Measurements from ENCODE around the gene HMGN2. TPM values are rescaled to one million over a fixed set of nuclear protein-coding genes. Genes with fewer than 3 reads are reported as not detected.
A peak's percentile ranks its signal among the peaks of the same experiment; 100 is the strongest.

The HMGN2 gene
- polyA plus RNA-seq, 4 donors: 231 to 855 (median 506) TPM

- Histone ChIP-seq H3K4me3 (ENCODE audit: low read depth in 1 of 3, low read length in 3 of 3) (no peak overlapping the region), H3K4me1 (ENCODE audit: control insufficient read depth in 3 of 3, insufficient read depth in 2 of 3, low read depth in 1 of 3, low read length in 2 of 3) (no peaks in the 10 kb centered on the region), H3K36me3 (ENCODE audit: control insufficient read depth in 3 of 3, insufficient read depth in 2 of 3, low read depth in 1 of 3, low read length in 3 of 3) (peaks cover 16 to 42% (median 20%) of the 10 kb centered on the region in 3 donors), H3K27me3 (ENCODE audit: control insufficient read depth in 3 of 3, insufficient read depth in 3 of 3, low read length in 3 of 3) (no peaks in the 10 kb centered on the region), H3K9me3 (ENCODE audit: control insufficient read depth in 2 of 2, insufficient read depth in 1 of 2, low read depth in 1 of 2, low read length in 1 of 2) (no peaks in the 10 kb centered on the region), H3K27ac (ENCODE audit: low read depth in 1 of 3, low read length in 2 of 3) (no peak overlapping the region)
- no peak for DNase-seq
- 88 to 99% (median 92%) methylated on average over 3 of the region's 3 CpGs for WGBS, 3 donors
- no peak for FAIRE-seq
Observed at GRCh38 chr1:26449868-26450267, 22.4 kb upstream of the HMGN2 start.

DNA sequence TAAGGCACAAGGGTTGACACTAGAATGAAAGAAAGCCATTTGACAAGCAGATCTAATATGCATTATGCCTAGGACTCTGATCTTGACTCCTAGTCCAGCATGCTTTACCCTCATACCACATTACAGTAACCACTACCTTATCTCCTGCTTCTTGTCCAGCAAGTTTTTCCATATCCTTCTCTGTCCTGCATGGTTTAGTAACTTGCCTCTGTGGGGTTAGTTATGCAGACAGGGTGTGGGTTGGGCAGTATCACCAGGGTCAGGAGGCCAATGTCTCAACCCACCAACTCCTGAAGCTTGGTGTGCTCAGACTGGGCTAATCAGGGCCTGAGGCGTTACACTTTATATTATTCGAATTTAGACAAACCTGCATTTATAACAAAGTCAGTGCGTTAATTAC, 21.3 kb upstream of the HMGN2 start:
- Histone ChIP-seq H3K4me1 (ENCODE audit: control insufficient read depth in 3 of 3, insufficient read depth in 2 of 3, low read depth in 1 of 3, low read length in 2 of 3) (no peaks in the 10 kb centered on the region), H3K36me3 (ENCODE audit: control insufficient read depth in 3 of 3, insufficient read depth in 2 of 3, low read depth in 1 of 3, low read length in 3 of 3) (peaks cover 17 to 40% (median 23%) of the 10 kb centered on the region in 3 donors), H3K9me3 (ENCODE audit: control insufficient read depth in 2 of 2, insufficient read depth in 1 of 2, low read depth in 1 of 2, low read length in 1 of 2) (no peaks in the 10 kb centered on the region), H3K27me3 (ENCODE audit: control insufficient read depth in 3 of 3, insufficient read depth in 3 of 3, low read length in 3 of 3) (no peaks in the 10 kb centered on the region), H3K27ac (ENCODE audit: low read depth in 1 of 3, low read length in 2 of 3) (no peak overlapping the region), H3K4me3 (ENCODE audit: low read depth in 1 of 3, low read length in 3 of 3) (no peak overlapping the region)
- 91 to 95% (median 92%) methylated on average over 3 of the region's 3 CpGs for WGBS, 3 donors
- no peak for DNase-seq
- FAIRE-seq: no peak

GRCh38 chr1:26452459-26453183, 19.6 kb upstream of the HMGN2 start:
- peaks cover 12 to 35% (median 19%) of the 10 kb centered on the region in 3 donors for H3K36me3 ChIP-seq (ENCODE audit: control insufficient read depth in 3 of 3, insufficient read depth in 2 of 3, low read depth in 1 of 3, low read length in 3 of 3)
- H3K4me1 ChIP-seq (ENCODE audit: control insufficient read depth in 3 of 3, insufficient read depth in 2 of 3, low read depth in 1 of 3, low read length in 2 of 3): no peaks in the 10 kb centered on the region
- DNase-seq (no peak), FAIRE-seq (no peak)
- no peak overlapping the region for H3K4me3 ChIP-seq (ENCODE audit: low read depth in 1 of 3, low read length in 3 of 3)
- WGBS, 3 donors: 92 to 93% (median 93%) methylated on average over 5 of the region's 5 CpGs
- no peak overlapping the region for H3K27ac ChIP-seq (ENCODE audit: low read depth in 1 of 3, low read length in 2 of 3)
- no peaks in the 10 kb centered on the region for H3K9me3 ChIP-seq (ENCODE audit: control insufficient read depth in 2 of 2, insufficient read depth in 1 of 2, low read depth in 1 of 2, low read length in 1 of 2)
- no peaks in the 10 kb centered on the region for H3K27me3 ChIP-seq (ENCODE audit: control insufficient read depth in 3 of 3, insufficient read depth in 3 of 3, low read length in 3 of 3)

GRCh38 chr1:26459148-26459547, 13.1 kb upstream of the HMGN2 start:
- Histone ChIP-seq H3K9me3 (ENCODE audit: control insufficient read depth in 2 of 2, insufficient read depth in 1 of 2, low read depth in 1 of 2, low read length in 1 of 2) (no peaks in the 10 kb centered on the region), H3K27ac (ENCODE audit: low read depth in 1 of 3, low read length in 2 of 3) (no peak overlapping the region), H3K27me3 (ENCODE audit: control insufficient read depth in 3 of 3, insufficient read depth in 3 of 3, low read length in 3 of 3) (no peaks in the 10 kb centered on the region), H3K36me3 (ENCODE audit: control insufficient read depth in 3 of 3, insufficient read depth in 2 of 3, low read depth in 1 of 3, low read length in 3 of 3) (peaks cover 6 to 37% (median 24%) of the 10 kb centered on the region in 3 donors), H3K4me1 (ENCODE audit: control insufficient read depth in 3 of 3, insufficient read depth in 2 of 3, low read depth in 1 of 3, low read length in 2 of 3) (no peaks in the 10 kb centered on the region), H3K4me3 (ENCODE audit: low read depth in 1 of 3, low read length in 3 of 3) (no peak overlapping the region)
- FAIRE-seq (no peak), DNase-seq (no peak)
- 92 to 100% (median 100%) methylated on average over 1 of the region's 1 CpG for WGBS, 3 donors

DNA sequence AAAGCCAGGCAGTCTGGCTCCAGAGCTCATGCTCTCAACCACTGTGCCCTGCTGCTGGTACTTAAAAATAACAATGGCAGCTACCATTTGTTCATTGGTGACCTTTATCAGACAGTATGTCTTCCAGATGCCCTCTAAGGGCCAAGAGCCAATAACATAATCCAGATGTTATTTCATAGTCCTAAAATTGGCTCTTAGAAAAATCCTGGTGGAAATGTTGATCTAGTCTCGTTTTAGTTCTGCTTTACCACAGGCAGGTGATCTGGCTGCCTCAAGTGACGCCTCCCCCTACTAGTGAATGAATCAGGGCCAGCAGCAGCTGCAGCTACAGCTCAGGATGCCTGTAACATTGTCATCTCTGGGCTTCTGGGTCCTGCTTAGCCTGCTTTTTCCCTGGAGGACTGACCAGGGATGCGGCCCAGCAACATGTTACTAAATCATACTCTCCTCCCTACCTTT, 12.6 kb upstream of the HMGN2 start:
- no peaks in the 10 kb centered on the region for H3K27me3 ChIP-seq (ENCODE audit: control insufficient read depth in 3 of 3, insufficient read depth in 3 of 3, low read length in 3 of 3)
- WGBS, 3 donors: 82 to 90% (median 86%) methylated on average over 3 of the region's 3 CpGs
- H3K9me3 ChIP-seq (ENCODE audit: control insufficient read depth in 2 of 2, insufficient read depth in 1 of 2, low read depth in 1 of 2, low read length in 1 of 2): no peaks in the 10 kb centered on the region
- FAIRE-seq (no peak), DNase-seq (no peak)
- no peak overlapping the region for H3K4me3 ChIP-seq (ENCODE audit: low read depth in 1 of 3, low read length in 3 of 3)
- H3K4me1 ChIP-seq (ENCODE audit: control insufficient read depth in 3 of 3, insufficient read depth in 2 of 3, low read depth in 1 of 3, low read length in 2 of 3): no peaks in the 10 kb centered on the region
- no peak overlapping the region for H3K27ac ChIP-seq (ENCODE audit: low read depth in 1 of 3, low read length in 2 of 3)
- H3K36me3 ChIP-seq (ENCODE audit: control insufficient read depth in 3 of 3, insufficient read depth in 2 of 3, low read depth in 1 of 3, low read length in 3 of 3): peaks cover 6 to 40% (median 28%) of the 10 kb centered on the region in 3 donors

GRCh38 chr1:26468911-26469310, 3.3 kb upstream of the HMGN2 start:
- no peaks in the 10 kb centered on the region for H3K27me3 ChIP-seq (ENCODE audit: control insufficient read depth in 3 of 3, insufficient read depth in 3 of 3, low read length in 3 of 3)
- 24 to 74% (median 54%) methylated on average over 10 of the region's 10 CpGs for WGBS, 3 donors
- H3K27ac ChIP-seq (ENCODE audit: low read depth in 1 of 3, low read length in 2 of 3): no peak overlapping the region
- H3K4me3 ChIP-seq (ENCODE audit: low read depth in 1 of 3, low read length in 3 of 3): no peak overlapping the region
- H3K4me1 ChIP-seq (ENCODE audit: control insufficient read depth in 3 of 3, insufficient read depth in 2 of 3, low read depth in 1 of 3, low read length in 2 of 3): peaks cover 2 to 22% (median 6%) of the 10 kb centered on the region in 3 donors
- DNase-seq: peak in 1 of 2 donors; percentile 12
- peaks cover 6 to 50% (median 23%) of the 10 kb centered on the region in 3 donors for H3K36me3 ChIP-seq (ENCODE audit: control insufficient read depth in 3 of 3, insufficient read depth in 2 of 3, low read depth in 1 of 3, low read length in 3 of 3)
- no peak for FAIRE-seq
- H3K9me3 ChIP-seq (ENCODE audit: control insufficient read depth in 2 of 2, insufficient read depth in 1 of 2, low read depth in 1 of 2, low read length in 1 of 2): no peaks in the 10 kb centered on the region

- 83 to 94% (median 88%) methylated on average over 5 of the region's 5 CpGs for WGBS, 3 donors
- Histone ChIP-seq H3K9me3 (ENCODE audit: control insufficient read depth in 2 of 2, insufficient read depth in 1 of 2, low read depth in 1 of 2, low read length in 1 of 2) (no peaks in the 10 kb centered on the region), H3K27me3 (ENCODE audit: control insufficient read depth in 3 of 3, insufficient read depth in 3 of 3, low read length in 3 of 3) (no peaks in the 10 kb centered on the region), H3K4me1 (ENCODE audit: control insufficient read depth in 3 of 3, insufficient read depth in 2 of 3, low read depth in 1 of 3, low read length in 2 of 3) (peaks cover 2 to 28% (median 7%) of the 10 kb centered on the region in 3 donors), H3K27ac (ENCODE audit: low read depth in 1 of 3, low read length in 2 of 3) (no peak overlapping the region), H3K4me3 (ENCODE audit: low read depth in 1 of 3, low read length in 3 of 3) (no peak overlapping the region), H3K36me3 (ENCODE audit: control insufficient read depth in 3 of 3, insufficient read depth in 2 of 3, low read depth in 1 of 3, low read length in 3 of 3) (peaks cover 8 to 45% (median 19%) of the 10 kb centered on the region in 3 donors)
- DNase-seq (no peak), FAIRE-seq (no peak)
Observed at GRCh38 chr1:26469558-26469957, 2.7 kb upstream of the HMGN2 start.

DNA sequence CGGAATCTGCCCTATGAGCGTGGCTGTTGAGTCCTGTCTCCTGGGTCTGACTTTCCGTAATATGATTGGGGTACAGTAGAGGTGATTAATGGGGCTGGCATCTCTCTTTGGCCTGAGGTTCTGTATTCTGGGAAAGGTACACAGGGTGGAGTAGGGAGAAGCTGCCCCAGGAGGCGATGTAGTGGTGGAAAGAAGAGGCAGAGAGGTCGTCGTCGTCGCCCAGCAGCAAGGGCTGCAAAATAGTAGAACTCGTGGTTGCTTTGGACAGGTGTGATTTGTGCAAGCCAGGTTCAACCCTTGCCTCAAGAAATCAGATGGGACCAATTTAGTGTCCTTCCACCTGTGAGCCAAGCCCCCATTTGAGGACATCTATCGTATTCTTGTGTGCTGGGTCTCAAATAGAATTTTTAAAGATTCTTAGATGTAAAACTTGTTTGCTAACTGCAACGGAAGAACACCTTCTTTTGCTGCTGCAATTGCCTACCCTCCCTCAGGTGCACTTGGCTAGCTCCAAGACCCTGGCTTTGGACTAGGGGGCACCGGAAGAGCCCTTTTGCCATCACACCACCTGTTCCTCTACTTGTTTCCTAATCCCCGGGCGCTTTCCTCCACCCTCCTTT, 1.3 kb upstream of the HMGN2 start:
- H3K36me3 ChIP-seq (ENCODE audit: control insufficient read depth in 3 of 3, insufficient read depth in 2 of 3, low read depth in 1 of 3, low read length in 3 of 3): peaks cover 8 to 32% (median 15%) of the 10 kb centered on the region in 3 donors
- H3K27ac ChIP-seq (ENCODE audit: low read depth in 1 of 3, low read length in 2 of 3): peak overlapping the region in 1 of 3 donors; percentile 7
- WGBS, 3 donors: 13 to 30% (median 24%) methylated on average over 14 of the region's 14 CpGs
- no peak for FAIRE-seq
- H3K27me3 ChIP-seq (ENCODE audit: control insufficient read depth in 3 of 3, insufficient read depth in 3 of 3, low read length in 3 of 3): no peaks in the 10 kb centered on the region
- DNase-seq: peak in 1 of 2 donors; percentile 25
- H3K4me1 ChIP-seq (ENCODE audit: control insufficient read depth in 3 of 3, insufficient read depth in 2 of 3, low read depth in 1 of 3, low read length in 2 of 3): peaks cover 2 to 31% (median 7%) of the 10 kb centered on the region in 3 donors
- no peaks in the 10 kb centered on the region for H3K9me3 ChIP-seq (ENCODE audit: control insufficient read depth in 2 of 2, insufficient read depth in 1 of 2, low read depth in 1 of 2, low read length in 1 of 2)
- peak overlapping the region in 2 of 3 donors; percentile 69 to 92 for H3K4me3 ChIP-seq (ENCODE audit: low read depth in 1 of 3, low read length in 3 of 3)
